Articular chondrocyte of knee joint (primary cell): ENCODE data around the gene ALDH9A1. TPM values are rescaled to one million over a fixed set of nuclear protein-coding genes. Genes with fewer than 3 reads are reported as not detected.

ENCODE experiments used
- total RNA-seq: library from RNA; depleted of rRNA; stranded (reverse); fragments of >200 nt; gene quantifications from 2 replicates; pipeline ENCODE4 v1.2.3, GENCODE V29; 2012

The ALDH9A1 gene
- total RNA-seq = 106 and 119 TPM in 2 replicates

GRCh38 chr1:165697881-165698760 is at the start of gene ALDH9A1:
TSS of gene ALDH9A1 (minus strand) at chr1:165698562. CDS start at chr1:165698558, 4 bp downstream.

GRCh38 chr1:165630629-165631341 is 67.6 kb downstream of the ALDH9A1 start, which contains the start of gene MGST3:
TSS of gene MGST3 (plus strand) at chr1:165631234. CDS start at chr1:165649848, 18,614 bp downstream.

Other genes with a start within 250 kb of the ALDH9A1 start
- gene LRRC52, start 154.6 kb downstream of the ALDH9A1 start, total RNA-seq = not detected in 2 replicates
- gene MGST3, start 67.3 kb downstream of the ALDH9A1 start, total RNA-seq = 157 and 195 TPM in 2 replicates
- gene TMCO1, start 70.3 kb upstream of the ALDH9A1 start, total RNA-seq = 115 and 119 TPM in 2 replicates
- gene UCK2, start 129.1 kb upstream of the ALDH9A1 start, total RNA-seq = 35.3 and 44.4 TPM in 2 replicates